Activated T-helper 1 cell treated with anti-CD3 and anti-CD28 coated beads, Interleukin-12 subunit alpha, Interleukin-12 subunit beta, Interleukin-2, Interleukin-4 antibody, amounts not matched to agents 30 ng/mL and 10 ng/mL and 1 ng/mL, durations not matched to agents 14 hours and 24 hours and 36 hours (primary cell): ENCODE results near the gene MYO1C. TPM values are rescaled to one million over a fixed set of nuclear protein-coding genes. Genes with fewer than 3 reads are reported as not detected.
"Not testable (repeated sequence)": the region's sequence is repeated elsewhere in the genome, so short reads cannot be mapped to it uniquely, and the experiment has no call there.

Source experiments
- DNase-seq: peaks from one replicate; pipeline ENCODE4 v3.0.0; 2021; ENCODE audit warnings: low spot score
- H3K27ac Mint-ChIP-seq: one replicate; pipeline ENCODE4 v1.8.0; 2021; ENCODE audit warnings: mild to moderate bottlenecking, mixed read lengths
- H3K27me3 Mint-ChIP-seq: one replicate; pipeline ENCODE4 v1.8.0; 2022; ENCODE audit warnings: mild to moderate bottlenecking, moderate library complexity, mixed read lengths; ENCODE audit not compliant: insufficient read depth
- H3K36me3 Mint-ChIP-seq: one replicate; pipeline ENCODE4 v1.8.0; 2021; ENCODE audit warnings: low read depth, mixed read lengths
- H3K4me1 Mint-ChIP-seq: one replicate; pipeline ENCODE4 v1.8.0; 2021; ENCODE audit warnings: low read depth, mixed read lengths
- H3K4me3 Mint-ChIP-seq: one replicate; pipeline ENCODE4 v1.8.0; 2021; ENCODE audit warnings: mild to moderate bottlenecking, moderate library complexity, mixed read lengths
- H3K9me3 Mint-ChIP-seq: one replicate; pipeline ENCODE4 v1.8.0; 2021; ENCODE audit warnings: mixed read lengths
- intact Hi-C: fragments of 100-400 bp; cut with micrococcal nuclease; formaldehyde crosslinking; loops from one replicate; pipeline ENCODE4 v1.15.1; 2024
- total RNA-seq: library from RNA; stranded (reverse); gene quantifications from 2 replicates; pipeline ENCODE4 v1.2.3, GENCODE V29; 2022

The MYO1C gene
- total RNA-seq, 1 donor from 2014 or later, result 31.1 TPM

GRCh38 chr17:1460233-1460632, 32.3 kb downstream of the MYO1C start:
- no peak for DNase-seq
- Mint-ChIP-seq H3K36me3 (peaks cover 8% of the 10 kb centered on the region), H3K27ac (no peak overlapping the region), H3K4me1 (peaks cover 21% of the 10 kb centered on the region), H3K9me3 (no peaks in the 10 kb centered on the region), H3K27me3 (peaks cover 29% of the 10 kb centered on the region), H3K4me3 (no peak overlapping the region)
- intact Hi-C loops, result no loop called here

- H3K4me3 Mint-ChIP-seq, result peak within 1 kb of the TSS; percentile 92
- H3K27me3 Mint-ChIP-seq, result peaks cover 13% of the 10 kb centered on the region
- H3K36me3 Mint-ChIP-seq, result peaks cover 22% of the 10 kb centered on the region
- H3K4me1 Mint-ChIP-seq, result peaks cover 29% of the 10 kb centered on the region
- intact Hi-C loops, result loop anchor here (1.0 to 5.0 kb wide), 7 partner anchors 35 to 261 kb away; partner anchors contain the start of genes INPP5K, PITPNA, RILP and YWHAE
- DNase-seq, result peak; percentile 99
- H3K9me3 Mint-ChIP-seq, result no peaks in the 10 kb centered on the region
- peak within 1 kb of the TSS; percentile 90 for H3K27ac Mint-ChIP-seq
Observed at GRCh38 chr17:1455797-1456599, 36.5 kb downstream of the MYO1C start, which contains the start of gene CRK. Gene CRK (minus strand): TSS chr17:1456232. CDS start chr17:1456117, 115 bp downstream.

GRCh38 chr17:1455291-1455796, 37.1 kb downstream of the MYO1C start:
- Mint-ChIP-seq H3K27ac (peak overlapping the region; percentile 90), H3K9me3 (no peaks in the 10 kb centered on the region), H3K27me3 (peaks cover 10% of the 10 kb centered on the region), H3K4me1 (peaks cover 29% of the 10 kb centered on the region), H3K36me3 (peaks cover 22% of the 10 kb centered on the region), H3K4me3 (peak overlapping the region; percentile 92)
- intact Hi-C loops, result loop anchor here (1.0 to 5.0 kb wide), 3 partner anchors 90 to 262 kb away; partner anchors contain the start of gene PITPNA
- peak; percentile 33 for DNase-seq

- H3K27me3 Mint-ChIP-seq, result peaks cover 3% of the 10 kb centered on the region
- intact Hi-C loops, result loop anchor here (2.0 kb wide), 1 partner anchor 108 kb away; the partner anchor contains the start of gene PITPNA
- peak overlapping the region; percentile 48 for H3K27ac Mint-ChIP-seq
- no peaks in the 10 kb centered on the region for H3K9me3 Mint-ChIP-seq
- peaks cover 31% of the 10 kb centered on the region for H3K4me1 Mint-ChIP-seq
- DNase-seq, result no peak
- peaks cover 21% of the 10 kb centered on the region for H3K36me3 Mint-ChIP-seq
- H3K4me3 Mint-ChIP-seq, result peak overlapping the region; percentile 92
Observed at GRCh38 chr17:1454541-1454940, 37.9 kb downstream of the MYO1C start.

- H3K9me3 Mint-ChIP-seq, DNase-seq, H3K27me3 Mint-ChIP-seq: not testable (repeated sequence)
- H3K4me3 Mint-ChIP-seq, result peak overlapping the region; percentile 72
- H3K4me1 Mint-ChIP-seq, result peaks cover 40% of the 10 kb centered on the region
- intact Hi-C loops, result loop anchor here (2.0 kb wide), 1 partner anchor 109 kb away; the partner anchor contains the start of gene PITPNA
- peak overlapping the region; percentile 23 for H3K27ac Mint-ChIP-seq
- H3K36me3 Mint-ChIP-seq, result peaks cover 23% of the 10 kb centered on the region
Observed at GRCh38 chr17:1453694-1454093, 38.8 kb downstream of the MYO1C start.

- no peak overlapping the region for H3K27ac Mint-ChIP-seq
- DNase-seq, result no peak
- peaks cover 40% of the 10 kb centered on the region for H3K4me1 Mint-ChIP-seq
- H3K27me3 Mint-ChIP-seq, result peaks cover 3% of the 10 kb centered on the region
- H3K4me3 Mint-ChIP-seq, result no peak overlapping the region
- no peaks in the 10 kb centered on the region for H3K9me3 Mint-ChIP-seq
- H3K36me3 Mint-ChIP-seq, result peaks cover 23% of the 10 kb centered on the region
- intact Hi-C loops, result no loop called here
Observed at GRCh38 chr17:1452836-1453235, 39.6 kb downstream of the MYO1C start.

GRCh38 chr17:1450261-1450660, 42.2 kb downstream of the MYO1C start:
- H3K4me3 Mint-ChIP-seq, H3K9me3 Mint-ChIP-seq, H3K27ac Mint-ChIP-seq, intact Hi-C loops, DNase-seq, H3K27me3 Mint-ChIP-seq: not testable (repeated sequence)
- peaks cover 45% of the 10 kb centered on the region for H3K4me1 Mint-ChIP-seq
- H3K36me3 Mint-ChIP-seq, result peaks cover 25% of the 10 kb centered on the region

- Mint-ChIP-seq H3K4me1 (peaks cover 38% of the 10 kb centered on the region), H3K27ac (no peak overlapping the region), H3K27me3 (no peaks in the 10 kb centered on the region), H3K9me3 (no peaks in the 10 kb centered on the region), H3K4me3 (no peak overlapping the region), H3K36me3 (peaks cover 23% of the 10 kb centered on the region)
- no peak for DNase-seq
- intact Hi-C loops, result no loop called here
Observed at GRCh38 chr17:1449412-1449967, 43.0 kb downstream of the MYO1C start.

- intact Hi-C loops, result no loop called here
- Mint-ChIP-seq H3K9me3 (no peaks in the 10 kb centered on the region), H3K27me3 (no peaks in the 10 kb centered on the region), H3K36me3 (peaks cover 9% of the 10 kb centered on the region), H3K4me1 (peaks cover 24% of the 10 kb centered on the region), H3K27ac (no peak overlapping the region), H3K4me3 (no peak overlapping the region)
- DNase-seq, result no peak
Observed at GRCh38 chr17:1447052-1447451, 45.4 kb downstream of the MYO1C start.

GRCh38 chr17:1446201-1446600, 46.3 kb downstream of the MYO1C start:
- DNase-seq, result no peak
- Mint-ChIP-seq H3K4me1 (peaks cover 21% of the 10 kb centered on the region), H3K4me3 (no peak overlapping the region), H3K27me3 (no peaks in the 10 kb centered on the region), H3K9me3 (no peaks in the 10 kb centered on the region), H3K27ac (no peak overlapping the region), H3K36me3 (peaks cover 6% of the 10 kb centered on the region)
- intact Hi-C loops, result no loop called here

- H3K27me3 Mint-ChIP-seq, intact Hi-C loops, H3K4me3 Mint-ChIP-seq, H3K9me3 Mint-ChIP-seq, H3K27ac Mint-ChIP-seq, DNase-seq, H3K36me3 Mint-ChIP-seq: not testable (repeated sequence)
- peaks cover 21% of the 10 kb centered on the region for H3K4me1 Mint-ChIP-seq
Observed at GRCh38 chr17:1445695-1446094, 46.8 kb downstream of the MYO1C start.

GRCh38 chr17:1442721-1443120, 49.8 kb downstream of the MYO1C start:
- H3K4me1 Mint-ChIP-seq, H3K4me3 Mint-ChIP-seq, H3K27ac Mint-ChIP-seq, H3K9me3 Mint-ChIP-seq, H3K27me3 Mint-ChIP-seq, intact Hi-C loops, DNase-seq, H3K36me3 Mint-ChIP-seq: not testable (repeated sequence)

GRCh38 chr17:1442187-1442586, 50.3 kb downstream of the MYO1C start:
- H3K27me3 Mint-ChIP-seq, result no peaks in the 10 kb centered on the region
- DNase-seq, result no peak
- H3K36me3 Mint-ChIP-seq, result peaks cover 6% of the 10 kb centered on the region
- intact Hi-C loops, result no loop called here
- no peak overlapping the region for H3K27ac Mint-ChIP-seq
- H3K4me3 Mint-ChIP-seq, result no peak overlapping the region
- no peaks in the 10 kb centered on the region for H3K9me3 Mint-ChIP-seq
- H3K4me1 Mint-ChIP-seq, result peaks cover 4% of the 10 kb centered on the region
